Measurements from ENCODE around the gene SNX14. TPM values are rescaled to one million over a fixed set of nuclear protein-coding genes. Genes with fewer than 3 reads are reported as not detected.

Gene SNX14
- polyA plus RNA-seq, 1 of the 3 experiments (the other 2 are of a cell fraction) = 40.4 TPM

DNA sequence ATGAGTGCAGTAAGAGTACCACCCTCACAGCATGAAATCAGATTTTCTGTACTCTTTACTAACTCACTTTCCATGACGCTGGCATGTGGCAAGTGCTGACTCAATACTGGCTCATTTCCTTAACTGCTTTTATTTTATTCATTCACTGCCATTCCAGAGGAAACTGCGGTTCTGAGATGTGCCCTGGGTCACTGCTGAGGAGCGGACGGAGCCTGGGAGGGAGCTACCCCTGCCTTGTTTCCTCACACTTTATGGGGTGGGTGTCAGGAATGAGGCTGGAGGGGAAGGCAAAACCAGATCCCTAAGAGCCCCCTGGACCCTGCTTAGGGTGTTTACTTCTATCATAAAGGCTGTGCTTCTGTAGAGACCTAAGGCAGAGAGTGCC lies 129.4 kb downstream of the SNX14 start (continued):
- TF ChIP-seq, protein P1, sequence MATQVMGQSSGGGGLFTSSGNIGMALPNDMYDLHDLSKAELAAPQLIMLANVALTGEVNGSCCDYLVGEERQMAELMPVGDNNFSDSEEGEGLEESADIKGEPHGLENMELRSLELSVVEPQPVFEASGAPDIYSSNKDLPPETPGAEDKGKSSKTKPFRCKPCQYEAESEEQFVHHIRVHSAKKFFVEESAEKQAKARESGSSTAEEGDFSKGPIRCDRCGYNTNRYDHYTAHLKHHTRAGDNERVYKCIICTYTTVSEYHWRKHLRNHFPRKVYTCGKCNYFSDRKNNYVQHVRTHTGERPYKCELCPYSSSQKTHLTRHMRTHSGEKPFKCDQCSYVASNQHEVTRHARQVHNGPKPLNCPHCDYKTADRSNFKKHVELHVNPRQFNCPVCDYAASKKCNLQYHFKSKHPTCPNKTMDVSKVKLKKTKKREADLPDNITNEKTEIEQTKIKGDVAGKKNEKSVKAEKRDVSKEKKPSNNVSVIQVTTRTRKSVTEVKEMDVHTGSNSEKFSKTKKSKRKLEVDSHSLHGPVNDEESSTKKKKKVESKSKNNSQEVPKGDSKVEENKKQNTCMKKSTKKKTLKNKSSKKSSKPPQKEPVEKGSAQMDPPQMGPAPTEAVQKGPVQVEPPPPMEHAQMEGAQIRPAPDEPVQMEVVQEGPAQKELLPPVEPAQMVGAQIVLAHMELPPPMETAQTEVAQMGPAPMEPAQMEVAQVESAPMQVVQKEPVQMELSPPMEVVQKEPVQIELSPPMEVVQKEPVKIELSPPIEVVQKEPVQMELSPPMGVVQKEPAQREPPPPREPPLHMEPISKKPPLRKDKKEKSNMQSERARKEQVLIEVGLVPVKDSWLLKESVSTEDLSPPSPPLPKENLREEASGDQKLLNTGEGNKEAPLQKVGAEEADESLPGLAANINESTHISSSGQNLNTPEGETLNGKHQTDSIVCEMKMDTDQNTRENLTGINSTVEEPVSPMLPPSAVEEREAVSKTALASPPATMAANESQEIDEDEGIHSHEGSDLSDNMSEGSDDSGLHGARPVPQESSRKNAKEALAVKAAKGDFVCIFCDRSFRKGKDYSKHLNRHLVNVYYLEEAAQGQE (IDR thresholded peaks at IDR 0.05; ENCODE audit: low read depth, low read length) = peak; percentile 63; the same call in 1 of the 2 replicates
- TF ChIP-seq GABPA (IDR thresholded peaks at IDR 0.05; ENCODE audit: low read depth) = no peak
- TF ChIP-seq RXRA (IDR thresholded peaks at IDR 0.05; ENCODE audit: borderline replicate concordance, low read depth) = peak; percentile 97
- TF ChIP-seq EZH2phosphoT487 (IDR thresholded peaks at IDR 0.05; ENCODE audit: borderline replicate concordance, low read depth) = no peak
- peak; percentile 50; the same call in 1 of the 2 replicates for TF ChIP-seq MEF2A (IDR thresholded peaks at IDR 0.05; ENCODE audit: borderline replicate concordance, low read depth)
- TF ChIP-seq, protein P2, sequence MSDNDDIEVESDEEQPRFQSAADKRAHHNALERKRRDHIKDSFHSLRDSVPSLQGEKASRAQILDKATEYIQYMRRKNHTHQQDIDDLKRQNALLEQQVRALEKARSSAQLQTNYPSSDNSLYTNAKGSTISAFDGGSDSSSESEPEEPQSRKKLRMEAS (IDR thresholded peaks at IDR 0.05; ENCODE audit: low read depth) = peak; percentile 84
- TF ChIP-seq, protein P3, sequence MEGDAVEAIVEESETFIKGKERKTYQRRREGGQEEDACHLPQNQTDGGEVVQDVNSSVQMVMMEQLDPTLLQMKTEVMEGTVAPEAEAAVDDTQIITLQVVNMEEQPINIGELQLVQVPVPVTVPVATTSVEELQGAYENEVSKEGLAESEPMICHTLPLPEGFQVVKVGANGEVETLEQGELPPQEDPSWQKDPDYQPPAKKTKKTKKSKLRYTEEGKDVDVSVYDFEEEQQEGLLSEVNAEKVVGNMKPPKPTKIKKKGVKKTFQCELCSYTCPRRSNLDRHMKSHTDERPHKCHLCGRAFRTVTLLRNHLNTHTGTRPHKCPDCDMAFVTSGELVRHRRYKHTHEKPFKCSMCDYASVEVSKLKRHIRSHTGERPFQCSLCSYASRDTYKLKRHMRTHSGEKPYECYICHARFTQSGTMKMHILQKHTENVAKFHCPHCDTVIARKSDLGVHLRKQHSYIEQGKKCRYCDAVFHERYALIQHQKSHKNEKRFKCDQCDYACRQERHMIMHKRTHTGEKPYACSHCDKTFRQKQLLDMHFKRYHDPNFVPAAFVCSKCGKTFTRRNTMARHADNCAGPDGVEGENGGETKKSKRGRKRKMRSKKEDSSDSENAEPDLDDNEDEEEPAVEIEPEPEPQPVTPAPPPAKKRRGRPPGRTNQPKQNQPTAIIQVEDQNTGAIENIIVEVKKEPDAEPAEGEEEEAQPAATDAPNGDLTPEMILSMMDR (IDR thresholded peaks at IDR 0.05) = no peak
- TF ChIP-seq FOXJ3 (CRISPR knock-in tag; IDR thresholded peaks at IDR 0.05) = no peak
- peak; percentile 95 for TF ChIP-seq TEAD4 (IDR thresholded peaks at IDR 0.05; ENCODE audit: borderline replicate concordance, insufficient read depth)
- TF ChIP-seq, protein P4, sequence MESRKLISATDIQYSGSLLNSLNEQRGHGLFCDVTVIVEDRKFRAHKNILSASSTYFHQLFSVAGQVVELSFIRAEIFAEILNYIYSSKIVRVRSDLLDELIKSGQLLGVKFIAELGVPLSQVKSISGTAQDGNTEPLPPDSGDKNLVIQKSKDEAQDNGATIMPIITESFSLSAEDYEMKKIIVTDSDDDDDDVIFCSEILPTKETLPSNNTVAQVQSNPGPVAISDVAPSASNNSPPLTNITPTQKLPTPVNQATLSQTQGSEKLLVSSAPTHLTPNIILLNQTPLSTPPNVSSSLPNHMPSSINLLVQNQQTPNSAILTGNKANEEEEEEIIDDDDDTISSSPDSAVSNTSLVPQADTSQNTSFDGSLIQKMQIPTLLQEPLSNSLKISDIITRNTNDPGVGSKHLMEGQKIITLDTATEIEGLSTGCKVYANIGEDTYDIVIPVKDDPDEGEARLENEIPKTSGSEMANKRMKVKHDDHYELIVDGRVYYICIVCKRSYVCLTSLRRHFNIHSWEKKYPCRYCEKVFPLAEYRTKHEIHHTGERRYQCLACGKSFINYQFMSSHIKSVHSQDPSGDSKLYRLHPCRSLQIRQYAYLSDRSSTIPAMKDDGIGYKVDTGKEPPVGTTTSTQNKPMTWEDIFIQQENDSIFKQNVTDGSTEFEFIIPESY (IDR thresholded peaks at IDR 0.05; ENCODE audit: borderline replicate concordance, low read depth) = peak; percentile 81
- TF ChIP-seq TCF12 (IDR thresholded peaks at IDR 0.05) = peak; percentile 97

DNA sequence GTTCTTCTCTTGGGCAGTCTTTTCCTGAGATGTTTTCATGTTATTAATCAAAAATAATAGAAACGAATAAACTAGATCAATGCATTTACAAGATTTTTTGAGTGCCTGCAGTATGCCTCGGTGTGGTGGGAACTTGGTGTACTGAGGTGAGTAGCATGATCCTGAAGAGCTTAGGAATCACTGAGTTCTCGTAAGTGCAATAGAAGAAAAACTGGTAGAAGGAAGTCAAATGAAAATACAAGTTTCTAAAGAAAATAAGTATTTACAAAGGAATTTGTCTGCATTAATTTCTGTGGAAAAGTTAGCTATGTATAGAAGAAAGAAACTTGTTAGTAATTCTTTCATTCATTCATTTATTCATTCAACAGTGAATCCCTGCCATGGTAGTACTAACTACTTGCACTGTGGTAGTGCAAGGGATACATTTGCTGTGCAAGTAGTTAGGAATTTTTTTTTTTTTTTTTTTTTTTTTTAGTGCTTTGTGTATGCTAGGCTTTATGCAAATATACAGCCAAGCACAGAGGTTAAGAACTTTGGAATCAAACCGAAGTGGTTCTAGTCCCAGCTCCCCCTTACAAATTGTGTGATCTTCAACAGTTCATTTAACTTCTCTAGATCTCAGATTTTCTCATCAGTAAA lies 129.9 kb downstream of the SNX14 start:
- Histone ChIP-seq H3K4me2 (peak overlapping the region; percentile 63), H4K20me1 (ENCODE audit: insufficient read depth) (no peaks in the 10 kb centered on the region), H3F3A (replicated peaks; ENCODE audit: insufficient read depth) (peaks cover 79% of the 10 kb centered on the region), H3K9me3 (no peaks in the 10 kb centered on the region), H3K27ac (ENCODE audit: low read depth in 2 of 2, low read length in 1 of 2) (peak overlapping the region; percentile 88 to 100; a peak in 3 of 4 replicates), H3K27me3 (ENCODE audit: insufficient read depth) (no peaks in the 10 kb centered on the region), H3K4me1 (ENCODE audit: control insufficient read depth in 1 of 2, insufficient read depth in 2 of 2, low read depth in 1 of 2, low read length in 1 of 2) (peaks cover 8 to 83% of the 10 kb centered on the region in 2 experiments), H3K9me2 (no peaks in the 10 kb centered on the region), H2AFZ (ENCODE audit: low read depth) (no peak overlapping the region), H3K4me3 (ENCODE audit: low read depth in 2 of 2, low read length in 1 of 2) (0 out of 4 replicates have a peak overlapping the region, but pooled peaks of 1 of the 2 experiments have one; percentile 3), H3K79me2 (ENCODE audit: insufficient read depth) (peaks cover 78% of the 10 kb centered on the region), H3K36me3 (replicated peaks in 1 of 2; ENCODE audit: control insufficient read depth in 1 of 2, insufficient read depth in 2 of 2, low read length in 1 of 2) (peaks cover 28 to 37% of the 10 kb centered on the region in 2 experiments), H3K9ac (peak overlapping the region; percentile 92)
- ChIA-PET CTCF (interaction anchor here (1.3 to 2.2 kb wide), 4 partner anchors 19 to 140 kb away, joined by 4 to 7 read pairs (median 6); no protein-coding TSS in a partner anchor), POLR2A (no interaction called here)
- WGBS (ENCODE audit: low lambda C conversion rate) = 20% methylated on average over 4 of the region's 4 CpGs
- DNase-seq = no peak
- TF ChIP-seq RFX5 (IDR thresholded peaks at IDR 0.05; ENCODE audit: low read length) (no peak), MXI1 (IDR thresholded peaks at IDR 0.05; ENCODE audit: low read depth, low read length) (no peak), FOXJ3 (CRISPR knock-in tag; IDR thresholded peaks at IDR 0.05) (no peak), ELF1 (IDR thresholded peaks at IDR 0.05) (no peak), EZH2phosphoT487 (IDR thresholded peaks at IDR 0.05; ENCODE audit: borderline replicate concordance, low read depth) (no peak)
- TF ChIP-seq, protein P2 (IDR thresholded peaks at IDR 0.05; ENCODE audit: low read depth) = no peak
- TF ChIP-seq, protein P5, sequence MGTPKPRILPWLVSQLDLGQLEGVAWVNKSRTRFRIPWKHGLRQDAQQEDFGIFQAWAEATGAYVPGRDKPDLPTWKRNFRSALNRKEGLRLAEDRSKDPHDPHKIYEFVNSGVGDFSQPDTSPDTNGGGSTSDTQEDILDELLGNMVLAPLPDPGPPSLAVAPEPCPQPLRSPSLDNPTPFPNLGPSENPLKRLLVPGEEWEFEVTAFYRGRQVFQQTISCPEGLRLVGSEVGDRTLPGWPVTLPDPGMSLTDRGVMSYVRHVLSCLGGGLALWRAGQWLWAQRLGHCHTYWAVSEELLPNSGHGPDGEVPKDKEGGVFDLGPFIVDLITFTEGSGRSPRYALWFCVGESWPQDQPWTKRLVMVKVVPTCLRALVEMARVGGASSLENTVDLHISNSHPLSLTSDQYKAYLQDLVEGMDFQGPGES (IDR thresholded peaks at IDR 0.05; ENCODE audit: low read depth, low read length) = no peak
- TF ChIP-seq, protein P1 (IDR thresholded peaks at IDR 0.05; ENCODE audit: low read depth, low read length) = no peak

All from SK-N-SH (cell line).